ENCODE measurements around the gene ETV2. TPM values are rescaled to one million over a fixed set of nuclear protein-coding genes. Genes with fewer than 3 reads are reported as not detected.
A peak's percentile ranks its signal among the peaks of the same experiment; 100 is the strongest.

The ETV2 gene
- polyA plus RNA-seq, 1 donor (not counting 4 experiments of a cell fraction or from before 2014, with no cell fraction given) = 0.43 TPM

DNA sequence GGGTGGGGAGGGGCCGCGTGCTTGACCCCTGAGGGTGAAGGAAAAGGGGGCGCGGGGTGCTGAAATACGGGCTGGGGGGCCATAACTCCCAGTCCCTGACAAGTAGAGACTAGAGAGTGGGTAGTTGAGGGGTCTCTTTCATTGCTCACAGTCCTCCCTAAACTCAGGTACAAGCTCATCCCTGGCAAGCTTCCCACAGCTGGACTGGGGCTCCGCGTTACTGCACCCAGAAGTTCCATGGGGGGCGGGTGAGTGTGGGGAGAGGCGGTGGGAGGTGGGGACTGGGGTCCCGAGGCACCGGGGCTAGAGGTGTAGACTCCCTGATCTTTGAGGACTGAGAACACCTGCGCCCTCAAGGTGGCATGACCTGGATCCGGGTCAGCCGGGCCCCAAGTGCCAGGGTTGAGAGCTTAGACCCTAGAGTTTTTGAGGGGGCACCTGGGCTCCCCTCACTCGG, 1.3 kb downstream of the ETV2 start:
- Histone ChIP-seq H3K4me1 (ENCODE audit: control insufficient read depth, extremely low read depth, insufficient read depth, low read length) (peaks cover 15% of the 10 kb centered on the region), H3K27me3 (ENCODE audit: control insufficient read depth, extremely low read depth, insufficient read depth, low read length) (no peaks in the 10 kb centered on the region), H4K20me1 (ENCODE audit: control insufficient read depth, extremely low read depth, insufficient read depth, low read length) (no peaks in the 10 kb centered on the region), H2AFZ (ENCODE audit: control insufficient read depth, low read length) (peak overlapping the region; percentile 98), H3K4me3 (ENCODE audit: control insufficient read depth in 2 of 3, extremely low read depth in 1 of 3, insufficient read depth in 2 of 3, low read depth in 1 of 3, low read length in 3 of 3) (peak overlapping the region; percentile 41 to 80 (median 78)), H3K79me2 (ENCODE audit: control insufficient read depth, insufficient read depth, low read length) (no peaks in the 10 kb centered on the region), H3K27ac (ENCODE audit: control insufficient read depth, insufficient read depth, low read length) (no peak overlapping the region), H3K9me3 (ENCODE audit: control insufficient read depth, low read depth, low read length) (no peaks in the 10 kb centered on the region), H3K9me1 (ENCODE audit: control insufficient read depth, extremely low read depth, insufficient read depth, low read length) (no peaks in the 10 kb centered on the region), H3K4me2 (ENCODE audit: control insufficient read depth, extremely low read depth, insufficient read depth, low read depth, low read length) (peak overlapping the region; percentile 96), H3K9ac (ENCODE audit: control insufficient read depth, extremely low read depth, insufficient read depth, low read length) (peak overlapping the region; percentile 76), H3K36me3 (ENCODE audit: control insufficient read depth in 2 of 2, extremely low read depth in 1 of 2, insufficient read depth in 2 of 2, low read length in 2 of 2) (peaks cover 0 to 2% of the 10 kb centered on the region in 2 experiments)
- DNase-seq (ENCODE audit: low read depth, low spot score) = no peak
- no peak for FAIRE-seq
- dilution Hi-C loops (cut with MboI; ENCODE audit: extremely low pct_ligation_motif_present, low sequenced_read_pairs) = no loop called here
- TF ChIP-seq, protein P1, sequence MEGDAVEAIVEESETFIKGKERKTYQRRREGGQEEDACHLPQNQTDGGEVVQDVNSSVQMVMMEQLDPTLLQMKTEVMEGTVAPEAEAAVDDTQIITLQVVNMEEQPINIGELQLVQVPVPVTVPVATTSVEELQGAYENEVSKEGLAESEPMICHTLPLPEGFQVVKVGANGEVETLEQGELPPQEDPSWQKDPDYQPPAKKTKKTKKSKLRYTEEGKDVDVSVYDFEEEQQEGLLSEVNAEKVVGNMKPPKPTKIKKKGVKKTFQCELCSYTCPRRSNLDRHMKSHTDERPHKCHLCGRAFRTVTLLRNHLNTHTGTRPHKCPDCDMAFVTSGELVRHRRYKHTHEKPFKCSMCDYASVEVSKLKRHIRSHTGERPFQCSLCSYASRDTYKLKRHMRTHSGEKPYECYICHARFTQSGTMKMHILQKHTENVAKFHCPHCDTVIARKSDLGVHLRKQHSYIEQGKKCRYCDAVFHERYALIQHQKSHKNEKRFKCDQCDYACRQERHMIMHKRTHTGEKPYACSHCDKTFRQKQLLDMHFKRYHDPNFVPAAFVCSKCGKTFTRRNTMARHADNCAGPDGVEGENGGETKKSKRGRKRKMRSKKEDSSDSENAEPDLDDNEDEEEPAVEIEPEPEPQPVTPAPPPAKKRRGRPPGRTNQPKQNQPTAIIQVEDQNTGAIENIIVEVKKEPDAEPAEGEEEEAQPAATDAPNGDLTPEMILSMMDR (optimal IDR thresholded peaks at IDR 0.05 in 1 of 3, IDR thresholded peaks at IDR 0.05 in 1 of 3, conservative IDR thresholded peaks at IDR 0.05 in 1 of 3; ENCODE audit: extremely low read depth in 1 of 3, insufficient read depth in 2 of 3, low read length in 3 of 3) = no peak
- TF ChIP-seq EZH2 (IDR thresholded peaks at IDR 0.05; ENCODE audit: low read length) = no peak

- Histone ChIP-seq H3K4me3 (ENCODE audit: control insufficient read depth in 2 of 3, extremely low read depth in 1 of 3, insufficient read depth in 2 of 3, low read depth in 1 of 3, low read length in 3 of 3) (peak overlapping the region; percentile 41 to 80 (median 78)), H2AFZ (ENCODE audit: control insufficient read depth, low read length) (peak overlapping the region; percentile 98), H3K27ac (ENCODE audit: control insufficient read depth, insufficient read depth, low read length) (peak overlapping the region; percentile 71), H3K9ac (ENCODE audit: control insufficient read depth, extremely low read depth, insufficient read depth, low read length) (peak overlapping the region; percentile 76), H3K27me3 (ENCODE audit: control insufficient read depth, extremely low read depth, insufficient read depth, low read length) (no peaks in the 10 kb centered on the region), H3K4me1 (ENCODE audit: control insufficient read depth, extremely low read depth, insufficient read depth, low read length) (peaks cover 15% of the 10 kb centered on the region), H3K36me3 (ENCODE audit: control insufficient read depth in 2 of 2, extremely low read depth in 1 of 2, insufficient read depth in 2 of 2, low read length in 2 of 2) (no peaks in the 10 kb centered on the region), H3K4me2 (ENCODE audit: control insufficient read depth, extremely low read depth, insufficient read depth, low read depth, low read length) (peak overlapping the region; percentile 96), H4K20me1 (ENCODE audit: control insufficient read depth, extremely low read depth, insufficient read depth, low read length) (no peaks in the 10 kb centered on the region), H3K9me1 (ENCODE audit: control insufficient read depth, extremely low read depth, insufficient read depth, low read length) (no peaks in the 10 kb centered on the region), H3K9me3 (ENCODE audit: control insufficient read depth, low read depth, low read length) (no peaks in the 10 kb centered on the region), H3K79me2 (ENCODE audit: control insufficient read depth, insufficient read depth, low read length) (peaks cover 4% of the 10 kb centered on the region)
- no peak for DNase-seq (ENCODE audit: low read depth, low spot score)
- no peak for FAIRE-seq
- dilution Hi-C loops (cut with MboI; ENCODE audit: extremely low pct_ligation_motif_present, low sequenced_read_pairs) = no loop called here
- TF ChIP-seq, protein P1 (optimal IDR thresholded peaks at IDR 0.05 in 1 of 3, IDR thresholded peaks at IDR 0.05 in 1 of 3, conservative IDR thresholded peaks at IDR 0.05 in 1 of 3; ENCODE audit: extremely low read depth in 1 of 3, insufficient read depth in 2 of 3, low read length in 3 of 3) = peak in 1 of 3 experiments; percentile 7
- TF ChIP-seq EZH2 (IDR thresholded peaks at IDR 0.05; ENCODE audit: low read length) = no peak
Measured at GRCh38 chr19:35643255-35644205, 2.0 kb downstream of the ETV2 start.
